ENCODE measurements around the gene ZNF428.

The ZNF428 gene

DNA sequence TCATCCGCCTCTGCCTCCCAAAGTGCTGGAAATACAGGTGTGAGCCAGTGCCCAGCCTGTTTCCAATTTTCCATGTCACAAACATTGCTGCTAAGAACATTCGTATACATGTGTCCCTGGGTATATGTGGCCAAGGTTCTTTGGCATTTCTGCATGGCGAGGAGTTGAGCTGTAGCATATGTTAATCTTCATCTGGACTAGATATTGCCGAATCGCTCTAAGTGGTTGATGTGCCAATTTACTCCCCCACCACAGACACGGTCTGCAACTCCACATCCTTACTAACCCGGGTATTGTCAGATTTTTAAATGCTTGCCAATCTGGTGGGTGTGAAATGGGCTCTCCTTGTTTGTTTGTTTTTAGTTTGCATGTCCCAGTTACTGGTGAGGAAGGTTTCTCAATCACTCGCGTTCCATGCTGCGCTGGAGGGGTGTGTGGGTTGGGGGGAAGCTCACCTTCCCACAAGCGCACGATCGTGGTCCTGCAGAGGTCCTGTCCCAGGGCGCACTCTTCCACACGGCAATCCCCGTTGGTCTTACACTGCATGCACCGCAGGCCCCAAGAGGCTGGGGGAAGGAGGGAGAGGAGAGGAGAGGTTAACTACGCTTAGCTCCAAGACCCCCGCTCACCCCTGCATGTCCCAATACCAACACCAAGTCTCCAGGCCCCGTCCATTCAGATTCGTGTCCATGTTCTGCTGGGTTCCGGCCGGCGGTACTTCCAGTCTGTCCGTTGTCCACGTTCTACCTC lies 47.9 kb upstream of the ZNF428 start:
- Histone ChIP-seq H3F3A (ENCODE audit: insufficient read depth) (no peaks in the 10 kb centered on the region), H3K79me2 (ENCODE audit: insufficient read depth, low read length) (no peaks in the 10 kb centered on the region), H3K27ac (ENCODE audit: low read depth, low read length) (no peak overlapping the region), H3K27me3 (ENCODE audit: low read length) (no peaks in the 10 kb centered on the region), H3K9me2 (replicated peaks; ENCODE audit: insufficient read depth, low read length) (no peaks in the 10 kb centered on the region), H3K9me3 (ENCODE audit: insufficient read depth, low read length) (no peaks in the 10 kb centered on the region), H3K9ac (ENCODE audit: low read length) (no peak overlapping the region), H2AFZ (ENCODE audit: low read depth, low read length, severe bottlenecking) (no peak overlapping the region), H3K4me3 (ENCODE audit: insufficient read depth, low read length, poor library complexity, severe bottlenecking) (no peak overlapping the region), H4K20me1 (ENCODE audit: low read depth, low read length) (no peaks in the 10 kb centered on the region), H3K4me2 (ENCODE audit: low read depth, low read length, poor library complexity, severe bottlenecking) (no peak overlapping the region), H3K36me3 (ENCODE audit: low read length) (no peaks in the 10 kb centered on the region)
- TF ChIP-seq EZH2phosphoT487 (conservative IDR thresholded peaks at IDR 0.05; ENCODE audit: low read length) (no peak), CTCF (IDR thresholded peaks at IDR 0.05; ENCODE audit: insufficient read depth, low read length, poor library complexity, severe bottlenecking) (no peak)

DNA sequence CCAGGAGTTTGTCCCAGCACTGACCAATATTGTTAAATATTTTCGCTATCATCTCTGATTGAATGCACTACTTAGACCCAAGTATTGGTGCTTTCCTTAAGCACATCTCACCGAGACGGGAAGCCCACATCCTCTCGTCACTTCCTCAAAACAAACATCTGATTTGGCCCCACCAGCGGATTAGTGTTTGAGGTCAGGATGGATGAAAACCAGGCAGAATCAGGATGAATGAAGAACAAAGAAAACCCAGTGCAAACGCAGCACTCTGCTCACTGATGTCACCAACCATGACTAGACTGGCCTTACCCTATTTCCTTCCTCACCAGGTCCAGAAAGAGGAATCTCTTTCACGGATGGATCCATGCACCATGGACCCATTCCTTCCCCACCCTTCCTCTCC lies 44.6 kb upstream of the ZNF428 start:
- TF ChIP-seq EZH2phosphoT487 (conservative IDR thresholded peaks at IDR 0.05; ENCODE audit: low read length): no peak
- no peak for TF ChIP-seq CTCF (IDR thresholded peaks at IDR 0.05; ENCODE audit: insufficient read depth, low read length, poor library complexity, severe bottlenecking)
- H3F3A ChIP-seq (ENCODE audit: insufficient read depth): no peaks in the 10 kb centered on the region
- no peak overlapping the region for H2AFZ ChIP-seq (ENCODE audit: low read depth, low read length, severe bottlenecking)
- H3K79me2 ChIP-seq (ENCODE audit: insufficient read depth, low read length): no peaks in the 10 kb centered on the region
- no peaks in the 10 kb centered on the region for H4K20me1 ChIP-seq (ENCODE audit: low read depth, low read length)
- no peaks in the 10 kb centered on the region for H3K9me3 ChIP-seq (ENCODE audit: insufficient read depth, low read length)
- H3K4me2 ChIP-seq (ENCODE audit: low read depth, low read length, poor library complexity, severe bottlenecking): no peak overlapping the region
- no peak overlapping the region for H3K4me3 ChIP-seq (ENCODE audit: insufficient read depth, low read length, poor library complexity, severe bottlenecking)
- no peak overlapping the region for H3K27ac ChIP-seq (ENCODE audit: low read depth, low read length)
- no peaks in the 10 kb centered on the region for H3K9me2 ChIP-seq (replicated peaks; ENCODE audit: insufficient read depth, low read length)
- H3K27me3 ChIP-seq (ENCODE audit: low read length): no peaks in the 10 kb centered on the region
- H3K9ac ChIP-seq (ENCODE audit: low read length): no peak overlapping the region
- no peaks in the 10 kb centered on the region for H3K36me3 ChIP-seq (ENCODE audit: low read length)

DNA sequence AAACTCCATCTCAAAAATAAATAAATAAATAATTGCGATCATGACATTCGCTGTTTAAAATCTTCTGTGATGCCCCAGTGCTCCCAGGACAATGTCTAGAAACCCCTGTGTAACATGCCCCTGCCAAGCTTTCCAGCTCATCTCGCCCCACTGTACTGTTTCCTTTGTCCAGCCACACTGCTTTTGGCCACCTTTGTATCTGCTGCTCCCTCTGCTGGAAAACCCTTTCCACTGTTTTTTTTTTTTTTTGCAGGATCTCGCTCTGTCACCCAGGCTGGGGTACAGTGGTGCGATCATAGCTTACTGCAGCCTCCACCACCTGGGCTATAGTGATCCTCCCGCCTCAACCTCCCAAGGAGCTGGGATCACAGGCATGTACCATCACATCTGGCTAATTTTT lies 43.1 kb upstream of the ZNF428 start:
- Histone ChIP-seq H2AFZ (ENCODE audit: low read depth, low read length, severe bottlenecking) (no peak overlapping the region), H3K9ac (ENCODE audit: low read length) (no peak overlapping the region), H3K36me3 (ENCODE audit: low read length) (no peaks in the 10 kb centered on the region), H4K20me1 (ENCODE audit: low read depth, low read length) (no peaks in the 10 kb centered on the region), H3K9me2 (replicated peaks; ENCODE audit: insufficient read depth, low read length) (no peaks in the 10 kb centered on the region), H3K4me2 (ENCODE audit: low read depth, low read length, poor library complexity, severe bottlenecking) (no peak overlapping the region), H3K79me2 (ENCODE audit: insufficient read depth, low read length) (no peaks in the 10 kb centered on the region), H3F3A (ENCODE audit: insufficient read depth) (no peaks in the 10 kb centered on the region), H3K27me3 (ENCODE audit: low read length) (no peaks in the 10 kb centered on the region), H3K9me3 (ENCODE audit: insufficient read depth, low read length) (no peaks in the 10 kb centered on the region), H3K27ac (ENCODE audit: low read depth, low read length) (no peak overlapping the region), H3K4me3 (ENCODE audit: insufficient read depth, low read length, poor library complexity, severe bottlenecking) (no peak overlapping the region)
- TF ChIP-seq CTCF (IDR thresholded peaks at IDR 0.05; ENCODE audit: insufficient read depth, low read length, poor library complexity, severe bottlenecking): no peak
- TF ChIP-seq EZH2phosphoT487 (conservative IDR thresholded peaks at IDR 0.05; ENCODE audit: low read length): no peak
